Transverse colon (tissue), 4 donors: ENCODE measurements around the gene HOXB4. TPM values are rescaled to one million over a fixed set of nuclear protein-coding genes. Genes with fewer than 3 reads are reported as not detected.
A peak's percentile ranks its signal among the peaks of the same experiment; 100 is the strongest.

Source experiments
- DNase-seq: peaks from one replicate; pipeline ENCODE4 v3.0.0-alpha.2; 2019
- H3K27ac ChIP-seq, 4 donors: fragments of 200-600 bp; sonication (generic); 2 replicates each; pipeline ENCODE4 v1.5.1; 2016 to 2018; ENCODE audit warnings: inconsistent platforms in 4 of 4
- H3K27me3 ChIP-seq: fragments of 200-600 bp; sonication (generic); 2 replicates; pipeline ENCODE4 v1.5.1; 2017; ENCODE audit warnings: inconsistent platforms
- H3K36me3 ChIP-seq, 4 donors: fragments of 200-600 bp; sonication (generic); 2 replicates each; pipeline ENCODE4 v1.5.1; 2017 to 2019; ENCODE audit warnings: inconsistent platforms in 4 of 4
- H3K4me1 ChIP-seq, 4 donors: fragments of 200-600 bp; sonication (generic); 2 replicates each; pipeline ENCODE4 v1.5.1; 2017 to 2020; ENCODE audit warnings: inconsistent platforms in 4 of 4
- H3K4me3 ChIP-seq, 4 donors: fragments of 200-600 bp; sonication (generic); 1 replicate in 1 of 4; 2 replicates in 3 of 4; pipeline versions ENCODE4 v1.5.1 to v1.6.1; 2017 to 2019; ENCODE audit warnings: inconsistent platforms in 4 of 4
- H3K9me3 ChIP-seq, 2 donors: fragments of 200-600 bp; sonication (generic); 2 replicates each; pipeline ENCODE4 v1.5.1; 2017 to 2019; ENCODE audit warnings: inconsistent platforms in 2 of 2
- EP300 ChIP-seq: sonication (generic); formaldehyde crosslinking; IDR thresholded peaks from one replicate; pipeline ENCODE4 v1.6.1; 2017; ENCODE audit warnings: antibody characterized with exemption, low read depth
- POLR2A ChIP-seq: fragments of 450-650 bp; IDR thresholded peaks from one replicate; pipeline ENCODE4 v1.6.1; 2016; ENCODE audit warnings: antibody characterized with exemption, mild to moderate bottlenecking, moderate library complexity
- POLR2AphosphoS5 ChIP-seq, 3 donors: sonication (generic); formaldehyde crosslinking; IDR thresholded peaks; one replicate each; pipeline ENCODE4 v1.6.1; 2016; ENCODE audit warnings: antibody characterized with exemption in 3 of 3
- WGBS, 2 donors: methylation state at CpG; one replicate each; pipeline ENCODE4 v1.1.5; 2018; ENCODE audit warnings: low coverage in 1 of 2; 5-methylcytosine and 5-hydroxymethylcytosine counted together
- in situ Hi-C, 4 donors: fragments of 200-750 bp; cut with MboI; loops; one replicate each; pipeline versions ENCODE4 v1.15.0 to v1.15.1; 2017; ENCODE audit warnings: low sequenced_read_pairs in 3 of 4, low pct_ligation_motif_present in 1 of 4, low pct_unique_long_range_greater_than_20kb in 1 of 4
- intact Hi-C: fragments of 100-400 bp; cut with DNase I; formaldehyde crosslinking; loops from one replicate; pipeline ENCODE4 v1.15.1; 2023; ENCODE audit warnings: low total_unique reads
- total RNA-seq, 4 donors: library from RNA; depleted of rRNA; stranded (reverse); fragments of >200 nt; gene quantifications; one replicate each; pipeline ENCODE4 v1.1.0, GENCODE V29; 2016
- TF ChIP-seq, protein P1 (sequence below), 5 experiments: fragments of 200-600 bp in 3 of 5; fragments of 450-650 bp in 2 of 5; sonication (generic) in 3 of 5; IDR thresholded peaks; 1 replicate in 2 of 5; 2 replicates in 3 of 5; pipeline ENCODE4 v1.5.1; 2016 to 2017; ENCODE audit warnings: antibody characterized with exemption in 5 of 5, inconsistent platforms in 3 of 5, mild to moderate bottlenecking in 2 of 5, moderate library complexity in 1 of 5

Gene HOXB4
- total RNA-seq, 4 donors from 2014 or later = 1.9 to 4.8 (median 2.0) TPM; not detected in 1

DNA sequence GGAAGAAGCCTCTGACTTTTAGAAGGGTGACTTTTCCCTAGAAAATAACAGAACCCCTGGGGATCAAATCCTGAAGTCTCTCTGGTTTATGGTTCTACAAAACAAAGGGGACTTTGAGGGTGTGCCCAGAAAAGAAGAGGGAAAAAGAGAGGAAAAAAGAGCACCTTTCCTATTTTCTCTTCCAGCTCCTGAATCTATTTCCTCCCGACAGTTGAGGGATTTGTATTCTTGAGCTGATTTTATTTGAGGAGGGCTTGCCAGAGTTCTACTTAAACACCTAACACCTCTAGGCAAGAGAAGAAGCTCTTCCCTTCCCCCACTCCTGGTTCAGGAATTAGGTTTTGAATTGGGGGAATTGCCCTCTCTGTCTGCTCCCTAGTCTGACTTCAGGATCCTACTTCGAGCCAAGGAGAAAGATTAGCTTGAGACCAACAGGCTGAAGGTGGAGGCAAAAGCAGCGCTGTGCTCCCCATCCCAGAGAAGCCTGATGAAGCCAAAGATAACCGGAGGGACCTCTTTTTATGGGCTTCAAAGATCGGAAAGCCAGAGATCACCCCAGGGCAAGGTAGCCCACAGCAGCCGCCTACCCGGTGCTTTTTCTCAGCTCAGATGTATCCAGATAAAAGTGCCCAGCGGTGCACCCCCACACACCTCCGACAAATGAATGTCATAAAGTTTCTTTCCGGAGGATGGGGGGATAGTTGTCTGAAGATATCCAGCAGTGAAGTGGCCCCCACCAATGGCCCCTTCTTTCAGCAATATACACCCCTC lies 11.1 kb upstream of the HOXB4 start:
- in situ Hi-C loops = no loop called here
- no peak for DNase-seq
- Histone ChIP-seq H3K9me3 (no peaks in the 10 kb centered on the region), H3K27ac (peak overlapping the region; percentile 89 to 95 (median 92)), H3K4me1 (peaks cover 2 to 80% (median 37%) of the 10 kb centered on the region in 4 donors), H3K4me3 (peak overlapping the region; percentile 15 to 64 (median 31)), H3K36me3 (no peaks in the 10 kb centered on the region), H3K27me3 (no peaks in the 10 kb centered on the region)
- TF ChIP-seq POLR2A (no peak), EP300 (no peak), POLR2AphosphoS5 (IDR thresholded peaks at IDR 0.05) (no peak)
- TF ChIP-seq, protein P1, sequence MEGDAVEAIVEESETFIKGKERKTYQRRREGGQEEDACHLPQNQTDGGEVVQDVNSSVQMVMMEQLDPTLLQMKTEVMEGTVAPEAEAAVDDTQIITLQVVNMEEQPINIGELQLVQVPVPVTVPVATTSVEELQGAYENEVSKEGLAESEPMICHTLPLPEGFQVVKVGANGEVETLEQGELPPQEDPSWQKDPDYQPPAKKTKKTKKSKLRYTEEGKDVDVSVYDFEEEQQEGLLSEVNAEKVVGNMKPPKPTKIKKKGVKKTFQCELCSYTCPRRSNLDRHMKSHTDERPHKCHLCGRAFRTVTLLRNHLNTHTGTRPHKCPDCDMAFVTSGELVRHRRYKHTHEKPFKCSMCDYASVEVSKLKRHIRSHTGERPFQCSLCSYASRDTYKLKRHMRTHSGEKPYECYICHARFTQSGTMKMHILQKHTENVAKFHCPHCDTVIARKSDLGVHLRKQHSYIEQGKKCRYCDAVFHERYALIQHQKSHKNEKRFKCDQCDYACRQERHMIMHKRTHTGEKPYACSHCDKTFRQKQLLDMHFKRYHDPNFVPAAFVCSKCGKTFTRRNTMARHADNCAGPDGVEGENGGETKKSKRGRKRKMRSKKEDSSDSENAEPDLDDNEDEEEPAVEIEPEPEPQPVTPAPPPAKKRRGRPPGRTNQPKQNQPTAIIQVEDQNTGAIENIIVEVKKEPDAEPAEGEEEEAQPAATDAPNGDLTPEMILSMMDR (IDR thresholded peaks at IDR 0.05) = no peak
- 38 to 44% methylated on average over 1 to 10 of the region's 10 CpGs for WGBS, 2 donors
- intact Hi-C loops = no loop called here

DNA sequence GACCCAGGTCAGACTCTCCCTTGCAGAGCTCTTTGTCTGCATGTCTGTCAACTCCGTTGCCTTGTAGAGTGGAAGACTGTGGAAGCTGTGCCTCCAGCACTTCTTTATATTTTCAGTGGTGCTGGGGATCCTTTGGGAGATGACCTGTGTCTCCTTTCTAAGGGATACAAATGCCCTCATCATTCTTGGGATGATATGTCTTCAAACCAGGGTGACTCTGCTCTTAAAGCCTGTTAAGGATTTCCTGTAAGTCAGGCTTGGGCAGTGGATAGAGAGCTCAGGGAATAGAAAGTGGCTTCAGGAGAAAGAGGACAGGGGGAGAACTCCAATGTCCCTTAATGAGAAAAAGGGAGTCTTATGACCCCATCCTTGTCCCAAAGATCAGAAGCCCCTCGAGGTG lies 10.4 kb upstream of the HOXB4 start:
- TF ChIP-seq EP300 = no peak
- no peak for TF ChIP-seq POLR2A
- TF ChIP-seq, protein P1 (IDR thresholded peaks at IDR 0.05) = no peak
- no peak for TF ChIP-seq POLR2AphosphoS5 (IDR thresholded peaks at IDR 0.05)
- Histone ChIP-seq H3K4me3 (peak overlapping the region in 3 of 4 donors; percentile 15 to 64 (median 41)), H3K9me3 (no peaks in the 10 kb centered on the region), H3K27me3 (peaks cover under 1% of the 10 kb centered on the region), H3K27ac (peak overlapping the region; percentile 89 to 95 (median 92)), H3K4me1 (peaks cover 9 to 83% (median 44%) of the 10 kb centered on the region in 4 donors), H3K36me3 (no peaks in the 10 kb centered on the region)
- WGBS, 2 donors = 38 to 55% methylated on average over 1 to 2 of the region's 2 CpGs
- in situ Hi-C loops (no loop called here), intact Hi-C loops (no loop called here)
- DNase-seq = no peak

DNA sequence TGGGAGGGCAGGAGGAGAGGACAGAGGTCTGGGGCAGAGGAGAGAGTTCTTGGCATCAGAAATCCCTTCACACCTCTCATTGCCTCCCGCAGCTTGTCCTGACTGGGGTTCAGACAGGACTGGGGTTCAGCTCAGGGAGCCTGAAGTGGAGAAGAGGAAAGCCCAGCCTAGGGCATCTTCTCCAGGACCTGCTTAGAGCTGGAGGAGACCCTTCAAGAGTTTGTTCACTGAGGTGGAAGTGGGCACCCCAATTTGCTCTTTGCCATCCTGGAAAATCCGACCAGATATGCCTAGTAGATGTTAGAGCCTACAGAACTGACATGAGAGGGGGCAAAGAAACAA lies 9.9 kb upstream of the HOXB4 start:
- Histone ChIP-seq H3K36me3 (no peaks in the 10 kb centered on the region), H3K4me3 (peak overlapping the region in 3 of 4 donors; percentile 15 to 64 (median 41)), H3K27me3 (peaks cover 3% of the 10 kb centered on the region), H3K9me3 (no peaks in the 10 kb centered on the region), H3K27ac (peak overlapping the region; percentile 89 to 95 (median 92)), H3K4me1 (peaks cover 9 to 84% (median 47%) of the 10 kb centered on the region in 4 donors)
- intact Hi-C loops = no loop called here
- TF ChIP-seq POLR2A (no peak), EP300 (no peak), POLR2AphosphoS5 (IDR thresholded peaks at IDR 0.05) (no peak)
- TF ChIP-seq, protein P1 (IDR thresholded peaks at IDR 0.05) = no peak
- DNase-seq = no peak
- in situ Hi-C loops = no loop called here
- 58% methylated on average over 2 of the region's 2 CpGs; no CpG with 5 or more reads in 1 of the 2 donors for WGBS, 2 donors

DNA sequence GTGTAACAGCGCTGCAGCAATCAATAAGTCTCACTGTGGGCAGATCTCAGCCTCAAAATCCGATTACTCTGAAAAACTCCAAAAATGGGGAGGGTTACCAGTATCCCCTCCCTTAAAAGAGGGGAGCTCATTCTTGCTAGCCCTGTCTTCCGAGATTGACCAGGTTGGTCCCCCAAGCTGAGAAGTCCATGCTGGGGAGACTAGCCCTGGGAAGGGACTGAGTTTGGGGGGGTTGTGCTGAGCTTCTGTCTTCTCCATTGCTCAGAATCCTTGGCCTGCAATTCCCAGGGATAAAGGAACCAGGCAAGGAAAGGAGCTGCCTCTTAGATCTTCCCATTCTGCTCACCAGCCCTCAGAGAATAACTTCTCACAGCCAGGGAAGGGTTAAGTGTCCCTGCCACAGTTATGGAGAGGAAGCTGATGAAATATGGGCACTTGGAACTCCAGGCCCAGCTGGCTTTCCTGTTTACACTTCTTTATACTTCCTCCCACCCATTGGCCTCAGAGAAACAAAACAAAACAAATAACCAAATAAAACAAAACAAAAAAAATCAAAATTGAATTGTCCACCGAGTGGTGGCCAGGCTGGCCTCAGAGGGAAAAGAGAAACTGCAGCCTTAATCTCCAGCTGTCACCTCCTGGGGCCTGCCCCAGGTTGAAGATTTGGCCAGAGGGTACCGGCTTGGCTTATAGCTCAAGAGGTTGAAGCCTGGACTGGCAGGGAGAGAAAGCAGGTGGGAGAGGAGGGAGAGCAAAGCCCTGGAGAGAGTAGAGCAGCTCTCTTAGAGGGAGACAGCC lies 9.3 kb upstream of the HOXB4 start:
- Histone ChIP-seq H3K4me1 (peaks cover 9 to 83% (median 53%) of the 10 kb centered on the region in 4 donors), H3K27me3 (peaks cover 3% of the 10 kb centered on the region), H3K4me3 (peak overlapping the region in 3 of 4 donors; percentile 38 to 64 (median 41)), H3K9me3 (no peaks in the 10 kb centered on the region), H3K27ac (peak overlapping the region; percentile 89 to 95 (median 92)), H3K36me3 (no peaks in the 10 kb centered on the region)
- intact Hi-C loops (no loop called here), in situ Hi-C loops (no loop called here)
- TF ChIP-seq EP300 (no peak), POLR2AphosphoS5 (IDR thresholded peaks at IDR 0.05) (no peak), POLR2A (no peak)
- TF ChIP-seq, protein P1 (IDR thresholded peaks at IDR 0.05) = no peak
- no peak for DNase-seq
- whole genome bisulfite sequencing, 2 donors = 23 to 45% methylated on average over 3 to 5 of the region's 5 CpGs
